ENCODE measurements around the gene MTHFD2L.

Gene MTHFD2L

DNA sequence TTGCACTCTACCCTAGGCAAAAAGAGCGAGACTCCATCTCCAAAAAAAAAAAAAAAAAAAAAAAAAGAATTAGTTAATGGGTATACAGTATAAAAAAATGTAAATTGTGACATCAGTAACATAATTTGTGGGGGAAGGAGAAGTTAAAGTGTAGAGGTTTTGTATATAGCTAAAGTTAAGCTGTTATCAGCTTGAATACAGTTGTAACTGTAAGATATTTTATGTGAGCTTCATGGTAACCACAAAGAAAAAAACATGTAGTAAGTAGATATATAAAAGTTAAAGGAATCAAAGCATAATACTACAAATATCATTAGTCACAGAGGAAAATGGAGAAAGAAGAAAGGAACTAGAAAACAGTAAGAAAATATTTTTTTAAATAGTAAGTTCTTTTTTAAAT is 97.2 kb downstream of the MTHFD2L start:
- TF ChIP-seq FOXM1 (IDR thresholded peaks at IDR 0.05; ENCODE audit: borderline replicate concordance, low read depth), result no peak
- TF ChIP-seq ZBTB7A (IDR thresholded peaks at IDR 0.05; ENCODE audit: low read depth), result no peak
- TF ChIP-seq, protein P1, sequence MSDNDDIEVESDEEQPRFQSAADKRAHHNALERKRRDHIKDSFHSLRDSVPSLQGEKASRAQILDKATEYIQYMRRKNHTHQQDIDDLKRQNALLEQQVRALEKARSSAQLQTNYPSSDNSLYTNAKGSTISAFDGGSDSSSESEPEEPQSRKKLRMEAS (IDR thresholded peaks at IDR 0.05), result no peak
- no peak for TF ChIP-seq NFIC (IDR thresholded peaks at IDR 0.05)
- TF ChIP-seq EP300 (IDR thresholded peaks at IDR 0.05; ENCODE audit: borderline replicate concordance), result no peak
- TF ChIP-seq, protein P2, sequence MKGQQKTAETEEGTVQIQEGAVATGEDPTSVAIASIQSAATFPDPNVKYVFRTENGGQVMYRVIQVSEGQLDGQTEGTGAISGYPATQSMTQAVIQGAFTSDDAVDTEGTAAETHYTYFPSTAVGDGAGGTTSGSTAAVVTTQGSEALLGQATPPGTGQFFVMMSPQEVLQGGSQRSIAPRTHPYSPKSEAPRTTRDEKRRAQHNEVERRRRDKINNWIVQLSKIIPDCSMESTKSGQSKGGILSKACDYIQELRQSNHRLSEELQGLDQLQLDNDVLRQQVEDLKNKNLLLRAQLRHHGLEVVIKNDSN (IDR thresholded peaks at IDR 0.05), result no peak
- TF ChIP-seq RAD21 (IDR thresholded peaks at IDR 0.05; ENCODE audit: low read depth), result no peak
- TF ChIP-seq CREB1 (IDR thresholded peaks at IDR 0.05; ENCODE audit: low read depth), result no peak
- no peak for TF ChIP-seq EGR1 (IDR thresholded peaks at IDR 0.05)
- TF ChIP-seq YY1 (IDR thresholded peaks at IDR 0.05; ENCODE audit: low read depth), result no peak
- TF ChIP-seq TEAD4 (IDR thresholded peaks at IDR 0.05), result no peak
- TF ChIP-seq CEBPB (IDR thresholded peaks at IDR 0.05), result no peak
- no peak for TF ChIP-seq TCF12 (IDR thresholded peaks at IDR 0.05; ENCODE audit: low read depth)
- no peak for TF ChIP-seq TAF1 (IDR thresholded peaks at IDR 0.05; ENCODE audit: low read depth)
- TF ChIP-seq, protein P3, sequence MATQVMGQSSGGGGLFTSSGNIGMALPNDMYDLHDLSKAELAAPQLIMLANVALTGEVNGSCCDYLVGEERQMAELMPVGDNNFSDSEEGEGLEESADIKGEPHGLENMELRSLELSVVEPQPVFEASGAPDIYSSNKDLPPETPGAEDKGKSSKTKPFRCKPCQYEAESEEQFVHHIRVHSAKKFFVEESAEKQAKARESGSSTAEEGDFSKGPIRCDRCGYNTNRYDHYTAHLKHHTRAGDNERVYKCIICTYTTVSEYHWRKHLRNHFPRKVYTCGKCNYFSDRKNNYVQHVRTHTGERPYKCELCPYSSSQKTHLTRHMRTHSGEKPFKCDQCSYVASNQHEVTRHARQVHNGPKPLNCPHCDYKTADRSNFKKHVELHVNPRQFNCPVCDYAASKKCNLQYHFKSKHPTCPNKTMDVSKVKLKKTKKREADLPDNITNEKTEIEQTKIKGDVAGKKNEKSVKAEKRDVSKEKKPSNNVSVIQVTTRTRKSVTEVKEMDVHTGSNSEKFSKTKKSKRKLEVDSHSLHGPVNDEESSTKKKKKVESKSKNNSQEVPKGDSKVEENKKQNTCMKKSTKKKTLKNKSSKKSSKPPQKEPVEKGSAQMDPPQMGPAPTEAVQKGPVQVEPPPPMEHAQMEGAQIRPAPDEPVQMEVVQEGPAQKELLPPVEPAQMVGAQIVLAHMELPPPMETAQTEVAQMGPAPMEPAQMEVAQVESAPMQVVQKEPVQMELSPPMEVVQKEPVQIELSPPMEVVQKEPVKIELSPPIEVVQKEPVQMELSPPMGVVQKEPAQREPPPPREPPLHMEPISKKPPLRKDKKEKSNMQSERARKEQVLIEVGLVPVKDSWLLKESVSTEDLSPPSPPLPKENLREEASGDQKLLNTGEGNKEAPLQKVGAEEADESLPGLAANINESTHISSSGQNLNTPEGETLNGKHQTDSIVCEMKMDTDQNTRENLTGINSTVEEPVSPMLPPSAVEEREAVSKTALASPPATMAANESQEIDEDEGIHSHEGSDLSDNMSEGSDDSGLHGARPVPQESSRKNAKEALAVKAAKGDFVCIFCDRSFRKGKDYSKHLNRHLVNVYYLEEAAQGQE (IDR thresholded peaks at IDR 0.05; ENCODE audit: low read depth), result no peak

DNA sequence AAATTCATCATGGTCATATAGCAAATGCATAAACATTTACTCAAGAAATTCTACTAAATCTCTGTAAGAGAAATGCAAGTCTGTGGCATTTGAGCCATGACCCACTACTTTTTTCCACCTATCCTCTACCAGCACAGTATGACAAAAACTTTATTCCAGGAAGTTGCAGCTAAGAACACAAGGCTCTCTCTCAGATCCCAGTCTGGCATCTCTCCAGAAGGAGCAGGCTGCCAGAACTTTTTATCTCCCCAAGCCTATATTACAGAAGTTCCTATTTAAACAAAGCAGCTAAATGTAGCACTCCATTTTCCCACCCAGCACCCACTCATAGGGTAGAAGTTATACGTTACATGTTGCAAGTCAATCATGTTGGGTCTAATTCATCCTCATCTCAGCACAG is 101.0 kb downstream of the MTHFD2L start:
- TF ChIP-seq YY1 (IDR thresholded peaks at IDR 0.05; ENCODE audit: low read depth), result no peak
- TF ChIP-seq, protein P1 (IDR thresholded peaks at IDR 0.05), result no peak

DNA sequence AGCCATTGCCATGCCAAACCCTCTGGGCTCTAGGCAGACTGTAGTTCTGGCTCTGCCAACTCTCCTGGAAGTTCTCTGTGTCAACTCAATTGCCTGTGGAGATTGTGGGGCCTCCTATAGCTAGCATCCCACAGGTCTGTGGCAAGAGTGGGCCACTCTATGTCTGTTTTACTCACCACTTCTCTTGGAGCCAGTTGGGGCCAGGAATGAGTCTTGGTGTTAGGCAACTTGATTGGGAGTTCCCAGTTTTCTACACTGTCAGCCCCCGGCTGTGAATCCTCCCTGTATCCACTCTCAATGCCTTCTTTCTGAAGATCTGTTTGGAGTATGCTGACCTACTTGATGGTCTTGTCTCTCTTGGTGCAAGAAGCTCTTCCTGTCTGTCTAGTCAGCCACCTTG is 102.1 kb downstream of the MTHFD2L start:
- TF ChIP-seq YY1 (IDR thresholded peaks at IDR 0.05; ENCODE audit: low read depth), result no peak
- no peak for TF ChIP-seq TEAD4 (IDR thresholded peaks at IDR 0.05)
- TF ChIP-seq RAD21 (IDR thresholded peaks at IDR 0.05; ENCODE audit: low read depth), result no peak
- TF ChIP-seq, protein P3 (IDR thresholded peaks at IDR 0.05; ENCODE audit: low read depth), result no peak
- no peak for TF ChIP-seq TCF12 (IDR thresholded peaks at IDR 0.05; ENCODE audit: low read depth)
- TF ChIP-seq CREB1 (IDR thresholded peaks at IDR 0.05; ENCODE audit: low read depth), result no peak
- no peak for TF ChIP-seq CEBPB (IDR thresholded peaks at IDR 0.05)
- no peak for TF ChIP-seq NFIC (IDR thresholded peaks at IDR 0.05)
- no peak for TF ChIP-seq TAF1 (IDR thresholded peaks at IDR 0.05; ENCODE audit: low read depth)
- TF ChIP-seq EGR1 (IDR thresholded peaks at IDR 0.05), result no peak
- no peak for TF ChIP-seq FOXM1 (IDR thresholded peaks at IDR 0.05; ENCODE audit: borderline replicate concordance, low read depth)
- TF ChIP-seq EP300 (IDR thresholded peaks at IDR 0.05; ENCODE audit: borderline replicate concordance), result no peak
- TF ChIP-seq, protein P2 (IDR thresholded peaks at IDR 0.05), result no peak
- TF ChIP-seq ZBTB7A (IDR thresholded peaks at IDR 0.05; ENCODE audit: low read depth), result no peak
- TF ChIP-seq, protein P1 (IDR thresholded peaks at IDR 0.05), result no peak

DNA sequence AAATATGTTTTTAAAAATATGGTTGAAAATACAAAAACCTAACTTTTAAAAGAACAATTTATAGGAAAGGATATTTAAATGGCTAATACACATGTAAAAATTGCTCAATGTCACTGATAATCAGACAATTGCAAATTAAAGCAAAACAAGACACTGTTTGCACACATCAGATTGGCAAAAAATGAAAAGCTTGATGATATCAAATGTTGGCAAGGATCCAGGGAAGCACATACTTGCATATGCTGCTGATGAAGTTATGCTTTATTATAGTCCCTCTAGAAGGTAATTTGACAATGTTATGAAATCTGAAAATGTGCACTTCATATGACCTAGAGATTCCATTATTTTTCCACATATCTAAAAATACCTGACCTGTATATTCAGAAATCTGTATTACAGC is 104.6 kb downstream of the MTHFD2L start:
- no peak for TF ChIP-seq CEBPB (IDR thresholded peaks at IDR 0.05)
- 0 out of 2 replicates have a peak, but pooled peaks have one; percentile 8 for TF ChIP-seq NFIC (IDR thresholded peaks at IDR 0.05)

DNA sequence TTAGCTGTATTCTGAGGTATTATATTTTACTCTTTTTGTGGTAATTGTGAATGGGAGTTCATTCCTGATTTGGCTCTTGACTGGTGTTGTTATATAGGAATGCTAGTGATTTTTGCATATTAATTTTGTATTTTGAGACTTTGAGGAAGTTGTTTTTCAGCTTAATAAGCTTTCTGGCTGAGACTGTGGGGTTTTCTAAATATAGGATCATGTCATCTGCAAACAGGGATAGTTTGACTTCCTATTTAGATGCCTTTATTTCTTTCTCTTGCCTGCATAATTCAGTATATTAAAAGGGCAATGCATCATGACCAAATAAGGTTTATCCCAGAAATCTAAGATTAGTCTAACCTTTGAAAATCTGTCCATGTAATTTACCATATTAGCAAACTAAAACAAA is 105.6 kb downstream of the MTHFD2L start:
- TF ChIP-seq ZBTB7A (IDR thresholded peaks at IDR 0.05; ENCODE audit: low read depth) (no peak), EGR1 (IDR thresholded peaks at IDR 0.05) (no peak), TAF1 (IDR thresholded peaks at IDR 0.05; ENCODE audit: low read depth) (no peak), EP300 (IDR thresholded peaks at IDR 0.05; ENCODE audit: borderline replicate concordance) (no peak), FOXM1 (IDR thresholded peaks at IDR 0.05; ENCODE audit: borderline replicate concordance, low read depth) (no peak), YY1 (IDR thresholded peaks at IDR 0.05; ENCODE audit: low read depth) (no peak), CREB1 (IDR thresholded peaks at IDR 0.05; ENCODE audit: low read depth) (no peak), TEAD4 (IDR thresholded peaks at IDR 0.05) (no peak), TCF12 (IDR thresholded peaks at IDR 0.05; ENCODE audit: low read depth) (no peak), RAD21 (IDR thresholded peaks at IDR 0.05; ENCODE audit: low read depth) (no peak), NFIC (IDR thresholded peaks at IDR 0.05) (no peak), CEBPB (IDR thresholded peaks at IDR 0.05) (no peak)
- TF ChIP-seq, protein P3 (IDR thresholded peaks at IDR 0.05; ENCODE audit: low read depth), result no peak
- TF ChIP-seq, protein P2 (IDR thresholded peaks at IDR 0.05), result no peak
- TF ChIP-seq, protein P1 (IDR thresholded peaks at IDR 0.05), result no peak

Measured in Ishikawa (cell line).